H1 (cell line): ENCODE results near the gene THADA. TPM values are rescaled to one million over a fixed set of nuclear protein-coding genes. Genes with fewer than 3 reads are reported as not detected.

ENCODE experiments used
- CTCF ChIA-PET: fragments of 300-600 bp; sonication (Branson Sonifier 250); formaldehyde crosslinking; loops from one replicate; lab custom pipeline; 2021; ENCODE audit not compliant: partially characterized antibody; lab: Charles Lee
- POLR2A ChIA-PET: fragments of 300-600 bp; sonication (Branson Sonifier 250); formaldehyde crosslinking; loops from one replicate; lab custom pipeline; 2021; ENCODE audit warnings: inconsistent platforms; ENCODE audit not compliant: partially characterized antibody; lab: Charles Lee
- DNase-seq, 2 experiments: peaks; one replicate each; pipeline versions ENCODE4 v3.0.0 to v3.0.0-alpha.2; 2010 to 2022; ENCODE audit warnings: low spot score in 2 of 2, low read depth in 1 of 2, mixed read lengths in 1 of 2
- FAIRE-seq: peaks from 2 replicates; lab custom pipeline; 2011; peaks lifted over from hg19 to GRCh38; lab: Jason Lieb, UNC
- H2AFZ ChIP-seq: 2 replicates; pipeline ENCODE4 v1.8.1; 2012; ENCODE audit warnings: low read length, inconsistent platforms
- H2AK5ac ChIP-seq: 2 replicates; pipeline ENCODE4 v1.6.1; 2013; ENCODE audit warnings: low read depth, low read length
- H2BK120ac ChIP-seq: replicated peaks from 2 replicates; pipeline ENCODE3; 2013; ENCODE audit warnings: low read depth, low read length, inconsistent platforms
- H2BK12ac ChIP-seq: 2 replicates; pipeline ENCODE4 v1.6.1; 2013; ENCODE audit warnings: low read depth, low read length
- H2BK15ac ChIP-seq: 2 replicates; pipeline ENCODE4 v1.6.1; 2013; ENCODE audit warnings: low read length
- H2BK20ac ChIP-seq: 2 replicates; pipeline ENCODE4 v1.6.1; 2013; ENCODE audit warnings: low read length
- H2BK5ac ChIP-seq: 2 replicates; pipeline ENCODE4 v1.6.1; 2013; ENCODE audit warnings: low read depth, low read length
- H3K14ac ChIP-seq: 2 replicates; pipeline ENCODE4 v1.6.1; 2013; ENCODE audit warnings: inconsistent platforms; ENCODE audit not compliant: insufficient read length
- H3K18ac ChIP-seq: 2 replicates; pipeline ENCODE4 v1.6.1; 2013; ENCODE audit warnings: low read length; ENCODE audit errors: extremely low read depth
- H3K23ac ChIP-seq: 2 replicates; pipeline ENCODE4 v1.6.1; 2013; ENCODE audit warnings: inconsistent platforms; ENCODE audit not compliant: insufficient read length
- H3K23me2 ChIP-seq: 2 replicates; pipeline ENCODE4 v1.6.1; 2013; ENCODE audit warnings: low read depth, low read length
- H3K27ac ChIP-seq: 2 replicates; pipeline ENCODE4 v1.6.1; 2011; ENCODE audit warnings: low read depth, low read length, inconsistent platforms
- H3K27me3 ChIP-seq, 4 experiments: replicated peaks in 1 of 4; 1 replicate in 1 of 4; 2 replicates in 3 of 4; pipeline versions ENCODE4 v1.6.1 to v1.8.1; 2011 to 2013; ENCODE audit warnings: low read length in 3 of 4, mild to moderate bottlenecking in 3 of 4, inconsistent platforms in 2 of 4, mixed read lengths in 2 of 4, moderate library complexity in 1 of 4; ENCODE audit not compliant: control insufficient read depth in 3 of 4, insufficient read depth in 3 of 4; ENCODE audit errors: extremely low read depth in 1 of 4
- H3K36me3 ChIP-seq, 4 experiments: 2 replicates each; pipeline versions ENCODE4 v1.6.1 to v1.8.1; 2011 to 2013; ENCODE audit warnings: mild to moderate bottlenecking in 4 of 4, low read length in 3 of 4, moderate library complexity in 2 of 4, control low read depth in 1 of 4, inconsistent platforms in 1 of 4; ENCODE audit not compliant: insufficient read depth in 4 of 4, control insufficient read depth in 2 of 4
- H3K4ac ChIP-seq: replicated peaks from 2 replicates; pipeline ENCODE3; 2013; ENCODE audit warnings: low read length, low read depth, mixed read lengths, inconsistent platforms; ENCODE audit not compliant: insufficient read length
- H3K4me1 ChIP-seq, 4 experiments: replicated peaks in 1 of 4; 1 replicate in 1 of 4; 2 replicates in 3 of 4; pipeline versions ENCODE4 v1.6.1 to v1.8.1; 2011 to 2013; ENCODE audit warnings: low read length in 3 of 4, inconsistent platforms in 2 of 4, mixed read lengths in 1 of 4; ENCODE audit not compliant: insufficient read depth in 4 of 4, control insufficient read depth in 3 of 4
- H3K4me2 ChIP-seq, 2 experiments: 2 replicates each; pipeline versions ENCODE4 v1.6.1 to v1.8.1; 2011 to 2013; ENCODE audit warnings: low read depth in 2 of 2, low read length in 2 of 2, control low read depth in 1 of 2, inconsistent platforms in 1 of 2, mild to moderate bottlenecking in 1 of 2; ENCODE audit not compliant: insufficient read depth in 1 of 2
- H3K4me3 ChIP-seq, 4 experiments: fragments of 200-600, 300-600 bp in 1 of 4; sonication (generic), shearing (Covaris generic), sonication (Bioruptor Twin) in 1 of 4; 2 replicates each; pipeline versions ENCODE4 v1.5.1 to v1.8.1; 2011 to 2016; ENCODE audit warnings: low read length in 4 of 4, low read depth in 3 of 4, control low read depth in 2 of 4, inconsistent platforms in 2 of 4, mild to moderate bottlenecking in 2 of 4, mixed read lengths in 1 of 4, moderate library complexity in 1 of 4; ENCODE audit not compliant: insufficient read depth in 2 of 4; ENCODE audit errors: extremely low read depth in 1 of 4
- H3K56ac ChIP-seq: replicated peaks from 2 replicates; pipeline ENCODE3; 2013; ENCODE audit warnings: low read depth, mild to moderate bottlenecking, mixed read lengths, low read length, inconsistent platforms; ENCODE audit not compliant: insufficient read length
- H3K79me1 ChIP-seq: 2 replicates; pipeline ENCODE4 v1.6.1; 2013; ENCODE audit warnings: low read depth, low read length, control low read depth
- H3K79me2 ChIP-seq, 2 experiments: 2 replicates each; pipeline versions ENCODE4 v1.6.1 to v1.8.1; 2012 to 2013; ENCODE audit warnings: low read length in 2 of 2, mild to moderate bottlenecking in 2 of 2, inconsistent platforms in 1 of 2; ENCODE audit not compliant: insufficient read depth in 2 of 2, control insufficient read depth in 1 of 2
- H3K9ac ChIP-seq, 4 experiments: replicated peaks in 1 of 4; 1 replicate in 1 of 4; 2 replicates in 3 of 4; pipeline versions ENCODE4 v1.6.1 to v1.8.1; 2011 to 2013; ENCODE audit warnings: low read depth in 3 of 4, low read length in 3 of 4, control low read depth in 2 of 4, mild to moderate bottlenecking in 2 of 4, moderate library complexity in 2 of 4, inconsistent platforms in 1 of 4; ENCODE audit errors: extremely low read depth in 1 of 4
- H3K9me3 ChIP-seq, 2 experiments: 2 replicates each; pipeline versions ENCODE4 v1.6.1 to v1.8.1; 2012 to 2013; ENCODE audit warnings: mild to moderate bottlenecking in 2 of 2, moderate library complexity in 2 of 2, control low read depth in 1 of 2, inconsistent platforms in 1 of 2, low read depth in 1 of 2, low read length in 1 of 2, mixed read lengths in 1 of 2; ENCODE audit not compliant: insufficient read depth in 2 of 2
- H4K20me1 ChIP-seq, 2 experiments: replicated peaks in 1 of 2; 2 replicates each; pipeline versions ENCODE3 to v1.8.1; 2011 to 2013; ENCODE audit warnings: inconsistent platforms in 2 of 2, low read length in 2 of 2, mild to moderate bottlenecking in 1 of 2; ENCODE audit not compliant: insufficient read depth in 2 of 2, control insufficient read depth in 1 of 2
- H4K5ac ChIP-seq: 2 replicates; pipeline ENCODE4 v1.6.1; 2013; ENCODE audit warnings: low read length, low read depth, mixed read lengths, inconsistent platforms; ENCODE audit not compliant: insufficient read length
- H4K8ac ChIP-seq: 2 replicates; pipeline ENCODE4 v1.8.0; 2013; ENCODE audit warnings: mild to moderate bottlenecking, moderate library complexity, low read length, inconsistent platforms; ENCODE audit not compliant: insufficient read depth; ENCODE audit errors: extremely low read depth
- H4K91ac ChIP-seq: replicated peaks from 2 replicates; pipeline ENCODE3; 2013; ENCODE audit warnings: low read length, mixed read lengths, inconsistent platforms; ENCODE audit not compliant: insufficient read length
- BCL11A ChIP-seq, 2 experiments: IDR thresholded peaks; one replicate each; pipeline ENCODE4 v1.6.1; 2011; ENCODE audit warnings: low read depth in 2 of 2, low read length in 2 of 2, mild to moderate bottlenecking in 2 of 2
- CHD1 ChIP-seq: IDR thresholded peaks from 2 replicates; pipeline ENCODE4 v1.6.1; 2012; ENCODE audit warnings: low read depth, low read length, improper control_type of control experiment
- EGR1 ChIP-seq: IDR thresholded peaks from 2 replicates; pipeline ENCODE4 v1.6.1; 2011; ENCODE audit warnings: low read depth, low read length, borderline replicate concordance
- FOSL1 ChIP-seq: IDR thresholded peaks from 2 replicates; pipeline ENCODE4 v1.6.1; 2011; ENCODE audit warnings: mild to moderate bottlenecking, low read depth, low read length, moderate library complexity; ENCODE audit not compliant: insufficient read depth
- POLR2AphosphoS5 ChIP-seq: IDR thresholded peaks from 2 replicates; pipeline ENCODE4 v1.6.1; 2011; ENCODE audit warnings: low read depth, low read length
- RBBP5 ChIP-seq: IDR thresholded peaks from 2 replicates; pipeline ENCODE4 v1.7.1; 2012; ENCODE audit warnings: low read depth, mild to moderate bottlenecking, inconsistent platforms, low read length, moderate library complexity, borderline replicate concordance
- RNF2 ChIP-seq: fragments of 200-900, 300-1000 bp; sonication (generic); IDR thresholded peaks from 2 replicates; pipeline ENCODE4 v1.7.1; 2016; ENCODE audit warnings: borderline replicate concordance, low read depth, mild to moderate bottlenecking, antibody characterized with exemption, low read length; ENCODE audit not compliant: poor library complexity, severe bottlenecking; ENCODE audit errors: missing control alignments
- RXRA ChIP-seq: IDR thresholded peaks from 2 replicates; pipeline ENCODE4 v1.6.1; 2011; ENCODE audit warnings: low read depth, mild to moderate bottlenecking, low read length, moderate library complexity; ENCODE audit not compliant: insufficient read depth
- SIN3A ChIP-seq, 2 experiments: IDR thresholded peaks in 1 of 2; conservative IDR thresholded peaks in 1 of 2; 2 replicates each; pipeline ENCODE4 v1.6.1; 2011 to 2012; ENCODE audit warnings: low read length in 2 of 2, improper control_type of control experiment in 1 of 2, low read depth in 1 of 2, mild to moderate bottlenecking in 1 of 2
- SRF ChIP-seq: IDR thresholded peaks from 2 replicates; pipeline ENCODE4 v1.6.1; 2011; ENCODE audit warnings: mild to moderate bottlenecking, low read depth, low read length, moderate library complexity
- TEAD4 ChIP-seq: IDR thresholded peaks from 2 replicates; pipeline ENCODE4 v1.6.1; 2012; ENCODE audit warnings: low read depth, low read length, inconsistent platforms, mixed read lengths
- WGBS, 2 experiments: shearing (Covaris generic) in 1 of 2; methylation state at CpG; one replicate each; pipeline versions ENCODE4 v1.1.6 to v1.1.7; 2013 to 2015; ENCODE audit warnings: low lambda C conversion rate in 2 of 2, mixed read lengths in 2 of 2, inconsistent platforms in 1 of 2, low coverage in 1 of 2, missing lambda C conversion rate in 1 of 2; ENCODE audit not compliant: insufficient replicate concordance in 2 of 2, insufficient coverage in 1 of 2, insufficient read length in 1 of 2; ENCODE audit errors: extremely low coverage in 1 of 2, missing lambda C conversion rate in 1 of 2; 5-methylcytosine and 5-hydroxymethylcytosine counted together
- polyA plus RNA-seq, 7 experiments: library from polyadenylated mRNA; depleted of rRNA in 3 of 7; stranded (reverse) in 5 of 7; unstranded in 2 of 7; fragments of >200 nt in 5 of 7; fragments of 200-250 nt in 2 of 7; gene quantifications; 1 replicate in 5 of 7; 2 replicates in 1 of 7; 4 replicates in 1 of 7; pipeline versions ENCODE4 v1.2.1 to v1.2.3, GENCODE V29; 2011 to 2013; ENCODE audit warnings: missing spikeins in 2 of 7, mixed read lengths in 2 of 7
- total RNA-seq: library from RNA; stranded (reverse); fragmentation: NEBNext Ultra II Directional; extraction: Animal tissue kit (Norgen Biotek cat#: 25700); gene quantifications from 2 replicates; pipeline ENCODE4 v1.2.1, GENCODE V29; 2021
- TF ChIP-seq, protein P1 (sequence below): IDR thresholded peaks from 2 replicates; pipeline ENCODE4 v1.6.1; 2012; ENCODE audit warnings: inconsistent platforms

Gene THADA
- total and polyA plus RNA-seq, 2 of the 8 experiments (the other 6 are each of a cell fraction or from before 2014, with no cell fraction given) = 22.4 to 26.8 TPM

GRCh38 chr2:43313642-43314017 is 282.2 kb downstream of the THADA start:
- Histone ChIP-seq H2BK12ac (no peak overlapping the region), H4K20me1 (no peaks in the 10 kb centered on the region), H3K56ac (no peak overlapping the region), H3K79me1 (no peaks in the 10 kb centered on the region), H4K91ac (no peak overlapping the region), H2BK5ac (no peak overlapping the region), H3K9ac (no peak overlapping the region), H3K23me2 (no peaks in the 10 kb centered on the region), H4K8ac (no peak overlapping the region), H3K4me2 (no peak overlapping the region), H3K36me3 (no peaks in the 10 kb centered on the region; a peak in 1 of 8 replicates), H2AFZ (no peak overlapping the region), H2BK20ac (no peak overlapping the region), H2BK15ac (no peak overlapping the region), H3K27me3 (no peaks in the 10 kb centered on the region), H3K4ac (no peak overlapping the region), H3K9me3 (no peaks in the 10 kb centered on the region), H4K5ac (no peak overlapping the region), H2BK120ac (no peak overlapping the region), H3K4me3 (no peak overlapping the region), H3K4me1 (no peaks in the 10 kb centered on the region), H3K18ac (no peak overlapping the region), H3K27ac (no peak overlapping the region), H2AK5ac (no peak overlapping the region), H3K79me2 (no peaks in the 10 kb centered on the region), H3K23ac (no peak overlapping the region), H3K14ac (no peak overlapping the region)
- 94% methylated on average over 6 of the region's 6 CpGs; no CpG with 5 or more reads in 1 of the 2 experiments for WGBS, 2 experiments
- FAIRE-seq (no peak), DNase-seq (no peak)
- TF ChIP-seq RXRA (no peak), POLR2AphosphoS5 (no peak), RNF2 (no peak), RBBP5 (no peak), FOSL1 (no peak), CHD1 (no peak), BCL11A (IDR thresholded peaks at IDR 0.05; ENCODE audit: low read depth in 2 of 2, low read length in 2 of 2) (no peak), SIN3A (conservative IDR thresholded peaks at IDR 0.05 in 1 of 2, IDR thresholded peaks at IDR 0.05 in 1 of 2; ENCODE audit: low read depth in 1 of 2, low read length in 2 of 2) (no peak), EGR1 (no peak), SRF (no peak), TEAD4 (no peak)
- TF ChIP-seq, protein P1, sequence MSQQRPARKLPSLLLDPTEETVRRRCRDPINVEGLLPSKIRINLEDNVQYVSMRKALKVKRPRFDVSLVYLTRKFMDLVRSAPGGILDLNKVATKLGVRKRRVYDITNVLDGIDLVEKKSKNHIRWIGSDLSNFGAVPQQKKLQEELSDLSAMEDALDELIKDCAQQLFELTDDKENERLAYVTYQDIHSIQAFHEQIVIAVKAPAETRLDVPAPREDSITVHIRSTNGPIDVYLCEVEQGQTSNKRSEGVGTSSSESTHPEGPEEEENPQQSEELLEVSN = no peak
- POLR2A ChIA-PET = interaction anchor here (0.6 kb wide), 1 partner anchor 59 kb away, joined by 3 read pairs; no protein-coding TSS in a partner anchor
- CTCF ChIA-PET = interaction anchor here (1.4 kb wide), 1 partner anchor 179 kb away, joined by 3 read pairs; no protein-coding TSS in a partner anchor
